GM18907 (cell line): ENCODE data around the gene AEN.

ENCODE experiments used
- ATAC-seq: cut with Tn5 transposase; IDR thresholded peaks from one replicate; pipeline ENCODE4 v1.9.1; 2021; ENCODE audit warnings: mild to moderate bottlenecking, moderate library complexity; ENCODE audit not compliant: unreplicated experiment

The AEN gene

GRCh38 chr15:88663141-88663621 is 42.0 kb downstream of the AEN start:
- ATAC-seq = no peak

GRCh38 chr15:88664151-88664778 is 43.1 kb downstream of the AEN start:
- no peak for ATAC-seq

- no peak for ATAC-seq
These were observed 53.5 kb downstream of the AEN start for GRCh38 chr15:88674661-88675060.

GRCh38 chr15:88678755-88679154 is 57.6 kb downstream of the AEN start:
- ATAC-seq = no peak

GRCh38 chr15:88680241-88681001 is 59.3 kb downstream of the AEN start:
- ATAC-seq = no peak

GRCh38 chr15:88681610-88682221 is 60.6 kb downstream of the AEN start:
- ATAC-seq = no peak
